HepG2 (cell line): Measurements from ENCODE around the gene PNLDC1. TPM values are rescaled to one million over a fixed set of nuclear protein-coding genes. Genes with fewer than 3 reads are reported as not detected.

Experiments
- BCL6 ChIP-seq: IDR thresholded peaks from 2 replicates; pipeline ENCODE4 v1.6.1; 2016; ENCODE audit warnings: missing genetic modification reagents, missing compliant biosample characterization
- FOXA1 ChIP-seq, 2 experiments: fragments of 450-650 bp in 1 of 2; sonication (generic) in 1 of 2; formaldehyde crosslinking in 1 of 2; IDR thresholded peaks; 2 replicates each; pipeline versions ENCODE4 v1.4.0 to v1.6.1; 2016 to 2020; ENCODE audit warnings: missing genetic modification reagents in 1 of 2
- FOXK1 ChIP-seq: sonication (generic); formaldehyde crosslinking; IDR thresholded peaks from 2 replicates; pipeline ENCODE4 v1.4.0; 2020; ENCODE audit warnings: low read depth, missing genetic modification reagents, borderline replicate concordance
- JUN ChIP-seq: sonication (generic); formaldehyde crosslinking; IDR thresholded peaks from 2 replicates; pipeline ENCODE4 v1.4.0; 2020; ENCODE audit warnings: mild to moderate bottlenecking, missing genetic modification reagents
- KLF16 ChIP-seq, 2 experiments: sonication (generic) in 1 of 2; formaldehyde crosslinking in 1 of 2; IDR thresholded peaks; 2 replicates each; pipeline versions ENCODE4 v1.6.1 to v1.8.0; 2016 to 2023; ENCODE audit warnings: missing genetic modification reagents in 2 of 2, missing compliant biosample characterization in 1 of 2
- MXD3 ChIP-seq: IDR thresholded peaks from 2 replicates; pipeline ENCODE4 v1.6.1; 2016; ENCODE audit warnings: mild to moderate bottlenecking, missing biosample characterization, missing genetic modification reagents
- NCOA2 ChIP-seq: sonication (generic); formaldehyde crosslinking; IDR thresholded peaks from 2 replicates; pipeline ENCODE4 v1.8.0; 2022; ENCODE audit warnings: inconsistent platforms
- NRL ChIP-seq: sonication (generic); formaldehyde crosslinking; IDR thresholded peaks from 2 replicates; pipeline ENCODE4 v1.5.0; 2020; ENCODE audit warnings: missing genetic modification reagents, mild to moderate bottlenecking, moderate library complexity, borderline replicate concordance
- RBM22 ChIP-seq: fragments of 200-400 bp; formaldehyde crosslinking; optimal IDR thresholded peaks from 2 replicates; pipeline ENCODE3; 2017; ENCODE audit warnings: mild to moderate bottlenecking, low read length, moderate library complexity
- SSRP1 ChIP-seq: IDR thresholded peaks from 2 replicates; pipeline ENCODE4 v1.6.1; 2016; ENCODE audit warnings: control low read depth
- polyA plus RNA-seq, 8 experiments: library from polyadenylated mRNA; depleted of rRNA in 3 of 8; stranded (reverse) in 7 of 8; unstranded in 1 of 8; fragments of >200 nt; fragmentation: Illumina TruSeq in 4 of 8; extraction: Trizol in 4 of 8; gene quantifications; 2 replicates each; pipeline versions ENCODE4 v1.2.1 to v1.2.3, GENCODE V29; 2011 to 2016; ENCODE audit warnings: low read depth in 4 of 8, missing spikeins in 1 of 8, mixed read lengths in 1 of 8; ENCODE audit not compliant: insufficient read depth in 1 of 8
- total RNA-seq, 5 experiments: library from RNA; depleted of rRNA; stranded (reverse); fragments of >200 nt; fragmentation: Illumina TruSeq; extraction: Trizol; gene quantifications; 2 replicates each; pipeline ENCODE4 v1.2.3, GENCODE V29; 2016; ENCODE audit warnings: low read depth in 1 of 5
- TF ChIP-seq, protein P1 (sequence below): IDR thresholded peaks from 2 replicates; pipeline ENCODE4 v1.6.1; 2016
- TF ChIP-seq, protein P2 (sequence below): sonication (generic); formaldehyde crosslinking; IDR thresholded peaks from 2 replicates; pipeline ENCODE4 v1.5.0; 2020; ENCODE audit warnings: mild to moderate bottlenecking, missing genetic modification reagents

Gene PNLDC1
- total and polyA plus RNA-seq, 2 of the 13 experiments (the other 11 are each of a cell fraction or from before 2014, with no cell fraction given): not detected

DNA sequence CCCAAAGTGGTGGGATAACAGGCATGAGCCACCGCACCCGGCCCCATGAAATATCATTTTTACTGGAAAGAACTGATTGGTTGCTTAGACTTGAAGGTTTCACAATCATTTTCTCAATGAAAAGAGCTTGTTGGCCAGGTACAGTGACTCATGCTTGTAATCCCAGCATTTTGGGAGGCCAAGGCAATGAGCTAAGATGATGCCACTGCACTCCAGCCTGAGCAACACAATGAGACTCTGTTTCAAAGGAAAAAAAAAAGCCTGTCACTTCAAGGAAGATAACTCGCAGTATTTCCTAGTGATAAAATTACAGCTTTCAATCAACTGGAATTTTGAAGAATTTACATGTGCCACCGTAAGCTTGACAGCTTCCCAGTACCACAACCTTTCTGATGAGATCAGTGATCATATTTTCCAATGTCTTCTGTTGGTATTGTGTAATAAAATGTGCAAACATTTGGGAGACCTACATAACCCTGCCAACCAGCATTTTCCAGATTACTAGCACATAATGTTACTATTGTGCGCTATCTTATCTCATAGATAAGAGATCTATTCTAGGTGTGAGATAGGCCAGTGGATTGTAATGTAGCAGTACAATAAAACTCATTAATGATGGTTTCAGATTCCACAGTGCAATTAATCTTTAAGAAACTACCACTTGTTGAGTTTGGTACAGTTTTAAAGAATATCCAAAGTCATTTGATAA, 7.2 kb downstream of the PNLDC1 start (continued):
- TF ChIP-seq, protein P1, sequence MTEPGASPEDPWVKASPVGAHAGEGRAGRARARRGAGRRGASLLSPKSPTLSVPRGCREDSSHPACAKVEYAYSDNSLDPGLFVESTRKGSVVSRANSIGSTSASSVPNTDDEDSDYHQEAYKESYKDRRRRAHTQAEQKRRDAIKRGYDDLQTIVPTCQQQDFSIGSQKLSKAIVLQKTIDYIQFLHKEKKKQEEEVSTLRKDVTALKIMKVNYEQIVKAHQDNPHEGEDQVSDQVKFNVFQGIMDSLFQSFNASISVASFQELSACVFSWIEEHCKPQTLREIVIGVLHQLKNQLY (CRISPR knock-in tag): no peak
- TF ChIP-seq BCL6 (CRISPR knock-in tag) (no peak; the same call in 1 of the 2 replicates), FOXA1 (IDR thresholded peaks at IDR 0.05) (no peak), FOXA1 (CRISPR knock-in tag; IDR thresholded peaks at IDR 0.05) (peak; percentile 9; the same call in 1 of the 2 replicates), FOXK1 (CRISPR knock-in tag) (no peak), NRL (no peak), RBM22 (no peak), KLF16 (CRISPR knock-in tag; IDR thresholded peaks at IDR 0.05) (no peak), NCOA2 (CRISPR knock-in tag) (peak; percentile 16; the same call in 1 of the 2 replicates), SSRP1 (CRISPR knock-in tag) (no peak), MXD3 (CRISPR knock-in tag) (no peak), JUN (CRISPR knock-in tag) (no peak)
- TF ChIP-seq, protein P2, sequence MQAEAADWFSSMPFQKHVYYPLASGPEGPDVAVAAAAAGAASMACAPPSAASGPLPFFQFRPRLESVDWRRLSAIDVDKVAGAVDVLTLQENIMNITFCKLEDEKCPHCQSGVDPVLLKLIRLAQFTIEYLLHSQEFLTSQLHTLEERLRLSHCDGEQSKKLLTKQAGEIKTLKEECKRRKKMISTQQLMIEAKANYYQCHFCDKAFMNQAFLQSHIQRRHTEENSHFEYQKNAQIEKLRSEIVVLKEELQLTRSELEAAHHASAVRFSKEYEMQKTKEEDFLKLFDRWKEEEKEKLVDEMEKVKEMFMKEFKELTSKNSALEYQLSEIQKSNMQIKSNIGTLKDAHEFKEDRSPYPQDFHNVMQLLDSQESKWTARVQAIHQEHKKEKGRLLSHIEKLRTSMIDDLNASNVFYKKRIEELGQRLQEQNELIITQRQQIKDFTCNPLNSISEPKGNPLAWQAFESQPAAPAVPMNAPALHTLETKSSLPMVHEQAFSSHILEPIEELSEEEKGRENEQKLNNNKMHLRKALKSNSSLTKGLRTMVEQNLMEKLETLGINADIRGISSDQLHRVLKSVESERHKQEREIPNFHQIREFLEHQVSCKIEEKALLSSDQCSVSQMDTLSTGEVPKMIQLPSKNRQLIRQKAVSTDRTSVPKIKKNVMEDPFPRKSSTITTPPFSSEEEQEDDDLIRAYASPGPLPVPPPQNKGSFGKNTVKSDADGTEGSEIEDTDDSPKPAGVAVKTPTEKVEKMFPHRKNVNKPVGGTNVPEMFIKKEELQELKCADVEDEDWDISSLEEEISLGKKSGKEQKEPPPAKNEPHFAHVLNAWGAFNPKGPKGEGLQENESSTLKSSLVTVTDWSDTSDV (CRISPR knock-in tag): no peak
